ENCODE data around the gene CNTNAP2. TPM values are rescaled to one million over a fixed set of nuclear protein-coding genes. Genes with fewer than 3 reads are reported as not detected.

CNTNAP2 gene
- total and polyA plus RNA-seq, 2 of the 8 experiments (the other 6 are each of a cell fraction or from before 2014, with no cell fraction given) = 27.9 to 71.0 TPM

DNA sequence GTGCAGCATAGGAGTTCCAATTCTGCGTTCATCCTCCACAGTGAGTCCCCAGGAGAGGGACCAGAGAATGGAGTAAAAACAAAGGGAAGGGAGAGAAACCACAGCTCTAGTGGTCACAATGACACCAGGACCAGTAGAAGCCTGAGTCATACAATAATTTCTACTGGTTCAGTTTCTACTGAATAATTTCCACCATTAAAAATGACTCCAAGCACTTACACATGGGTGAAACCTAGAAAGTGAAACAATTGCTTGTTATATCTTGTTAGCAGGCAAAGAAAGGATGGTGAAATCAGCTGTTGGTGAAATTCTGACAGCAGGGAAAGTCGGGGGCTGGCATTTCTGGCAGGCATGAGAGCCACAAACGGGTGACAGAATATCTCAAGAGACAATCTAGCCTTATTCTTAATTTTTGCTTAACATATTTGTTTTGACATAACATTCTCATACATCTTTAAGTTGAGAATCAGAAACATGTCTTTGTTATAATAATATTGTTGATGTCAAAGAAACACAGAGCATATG is 1408.2 kb downstream of the CNTNAP2 start:
- CTCF ChIA-PET (ENCODE audit: partially characterized antibody) = no interaction called here
- H3K27ac ChIP-seq (ENCODE audit: low read depth, low read length) = no peak overlapping the region
- no peak for FAIRE-seq

More for the DNA sequence above, 1408.2 kb downstream of the CNTNAP2 start:
- no peak for TF ChIP-seq CBX5 (IDR thresholded peaks at IDR 0.05; ENCODE audit: low read depth, low read length)
- TF ChIP-seq ZNF274 (IDR thresholded peaks at IDR 0.05; ENCODE audit: borderline replicate concordance, extremely low read depth, low read length) = no peak
- TF ChIP-seq, protein P1, sequence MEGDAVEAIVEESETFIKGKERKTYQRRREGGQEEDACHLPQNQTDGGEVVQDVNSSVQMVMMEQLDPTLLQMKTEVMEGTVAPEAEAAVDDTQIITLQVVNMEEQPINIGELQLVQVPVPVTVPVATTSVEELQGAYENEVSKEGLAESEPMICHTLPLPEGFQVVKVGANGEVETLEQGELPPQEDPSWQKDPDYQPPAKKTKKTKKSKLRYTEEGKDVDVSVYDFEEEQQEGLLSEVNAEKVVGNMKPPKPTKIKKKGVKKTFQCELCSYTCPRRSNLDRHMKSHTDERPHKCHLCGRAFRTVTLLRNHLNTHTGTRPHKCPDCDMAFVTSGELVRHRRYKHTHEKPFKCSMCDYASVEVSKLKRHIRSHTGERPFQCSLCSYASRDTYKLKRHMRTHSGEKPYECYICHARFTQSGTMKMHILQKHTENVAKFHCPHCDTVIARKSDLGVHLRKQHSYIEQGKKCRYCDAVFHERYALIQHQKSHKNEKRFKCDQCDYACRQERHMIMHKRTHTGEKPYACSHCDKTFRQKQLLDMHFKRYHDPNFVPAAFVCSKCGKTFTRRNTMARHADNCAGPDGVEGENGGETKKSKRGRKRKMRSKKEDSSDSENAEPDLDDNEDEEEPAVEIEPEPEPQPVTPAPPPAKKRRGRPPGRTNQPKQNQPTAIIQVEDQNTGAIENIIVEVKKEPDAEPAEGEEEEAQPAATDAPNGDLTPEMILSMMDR (IDR thresholded peaks at IDR 0.05; ENCODE audit: control extremely low read depth in 1 of 3, insufficient read depth in 1 of 3, low read depth in 1 of 3, low read length in 3 of 3) = no peak
- TF ChIP-seq RXRA (IDR thresholded peaks at IDR 0.05; ENCODE audit: insufficient read depth, low read depth, low read length) = no peak
- no peak for TF ChIP-seq CHD1 (IDR thresholded peaks at IDR 0.05; ENCODE audit: low read depth, low read length)
- no peak for TF ChIP-seq YY1 (IDR thresholded peaks at IDR 0.05; ENCODE audit: low read depth, low read length)
- H3K9me3 ChIP-seq (ENCODE audit: insufficient read depth in 2 of 2, low read depth in 1 of 2, low read length in 1 of 2) = no peaks in the 10 kb centered on the region
- H3K23me2 ChIP-seq (ENCODE audit: low read depth, low read length) = no peaks in the 10 kb centered on the region
- H3K56ac ChIP-seq (replicated peaks; ENCODE audit: insufficient read length, low read depth, low read length) = no peak overlapping the region
- no peak overlapping the region for H2AFZ ChIP-seq (ENCODE audit: low read length)
- no peak for DNase-seq (ENCODE audit: low read depth in 1 of 2, low spot score in 2 of 2)
- H3K4me1 ChIP-seq (replicated peaks in 1 of 4; ENCODE audit: control insufficient read depth in 3 of 4, insufficient read depth in 4 of 4, low read length in 3 of 4) = no peaks in the 10 kb centered on the region
- no peak overlapping the region for H2AK5ac ChIP-seq (ENCODE audit: low read depth, low read length)
- H3K27me3 ChIP-seq (replicated peaks in 1 of 4; ENCODE audit: control insufficient read depth in 3 of 4, extremely low read depth in 1 of 4, insufficient read depth in 3 of 4, low read length in 3 of 4) = no peaks in the 10 kb centered on the region
- H2BK120ac ChIP-seq (replicated peaks; ENCODE audit: low read depth, low read length) = no peak overlapping the region
- no peaks in the 10 kb centered on the region for H3K36me3 ChIP-seq (ENCODE audit: control insufficient read depth in 2 of 4, insufficient read depth in 4 of 4, low read length in 3 of 4)
- no peak overlapping the region for H4K5ac ChIP-seq (ENCODE audit: insufficient read length, low read depth, low read length)
- H4K91ac ChIP-seq (replicated peaks; ENCODE audit: insufficient read length, low read length) = no peak overlapping the region
- no peaks in the 10 kb centered on the region for H3K79me2 ChIP-seq (ENCODE audit: control insufficient read depth in 1 of 2, insufficient read depth in 2 of 2, low read length in 2 of 2)
- H3K79me1 ChIP-seq (ENCODE audit: low read depth, low read length) = no peaks in the 10 kb centered on the region
- no peak overlapping the region for H3K4me3 ChIP-seq (ENCODE audit: extremely low read depth in 1 of 4, insufficient read depth in 2 of 4, low read depth in 3 of 4, low read length in 4 of 4)
- H3K4me2 ChIP-seq (ENCODE audit: insufficient read depth in 1 of 2, low read depth in 2 of 2, low read length in 2 of 2) = no peak overlapping the region
- no peak overlapping the region for H3K9ac ChIP-seq (replicated peaks in 1 of 4; ENCODE audit: extremely low read depth in 1 of 4, low read depth in 3 of 4, low read length in 3 of 4)
- H2BK5ac ChIP-seq (ENCODE audit: low read depth, low read length) = no peak overlapping the region
- H2BK20ac ChIP-seq (ENCODE audit: low read length) = no peak overlapping the region
- H3K14ac ChIP-seq (ENCODE audit: insufficient read length) = no peak overlapping the region
- WGBS, 2 experiments (ENCODE audit: extremely low coverage in 1 of 2, insufficient coverage in 1 of 2, insufficient read length in 1 of 2, insufficient replicate concordance in 2 of 2, low coverage in 1 of 2, low lambda C conversion rate in 2 of 2, missing lambda C conversion rate in 1 of 2) = 93% methylated on average over 3 of the region's 3 CpGs; no CpG with 5 or more reads in 1 of the 2 experiments
- POLR2A ChIA-PET (ENCODE audit: partially characterized antibody) = no interaction called here
- H4K20me1 ChIP-seq (replicated peaks in 1 of 2; ENCODE audit: control insufficient read depth in 1 of 2, insufficient read depth in 2 of 2, low read length in 2 of 2) = no peaks in the 10 kb centered on the region
- no peak overlapping the region for H2BK12ac ChIP-seq (ENCODE audit: low read depth, low read length)
- H3K23ac ChIP-seq (ENCODE audit: insufficient read length) = no peak overlapping the region
- no peak overlapping the region for H3K4ac ChIP-seq (replicated peaks; ENCODE audit: insufficient read length, low read depth, low read length)
- no peak overlapping the region for H2BK15ac ChIP-seq (ENCODE audit: low read length)
- H3K18ac ChIP-seq (ENCODE audit: extremely low read depth, low read length) = no peak overlapping the region
- no peak overlapping the region for H4K8ac ChIP-seq (ENCODE audit: extremely low read depth, insufficient read depth, low read length)
